ENCODE results near the gene MFGE8.

DNA sequence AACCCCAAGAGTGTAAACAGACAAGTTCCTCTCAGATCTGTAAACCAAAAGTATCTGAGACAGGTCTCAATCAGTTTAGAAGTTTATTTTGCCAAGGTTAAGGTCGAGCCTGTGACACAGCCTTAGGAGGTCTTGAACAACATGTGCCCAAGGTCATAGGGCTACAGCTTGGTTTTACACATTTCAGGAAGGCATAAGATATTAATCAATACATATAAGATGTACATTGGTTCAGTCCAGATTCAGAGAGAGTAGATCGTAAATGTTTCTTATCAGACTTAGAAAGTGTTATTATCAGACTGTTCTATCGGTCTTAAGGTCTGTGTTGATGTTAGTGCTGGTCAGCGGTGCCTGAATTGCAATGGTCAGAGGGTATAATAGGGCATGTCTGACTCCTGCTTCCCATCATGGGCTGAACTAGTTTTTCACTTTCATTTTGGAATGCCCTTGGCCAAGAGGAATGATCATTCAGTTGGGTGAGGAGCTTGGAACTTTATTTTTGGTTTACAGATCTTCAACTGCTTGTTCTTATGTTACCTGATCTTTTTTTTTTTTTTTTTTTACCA is 27.0 kb upstream of the MFGE8 start:
- TF ChIP-seq, protein P1, sequence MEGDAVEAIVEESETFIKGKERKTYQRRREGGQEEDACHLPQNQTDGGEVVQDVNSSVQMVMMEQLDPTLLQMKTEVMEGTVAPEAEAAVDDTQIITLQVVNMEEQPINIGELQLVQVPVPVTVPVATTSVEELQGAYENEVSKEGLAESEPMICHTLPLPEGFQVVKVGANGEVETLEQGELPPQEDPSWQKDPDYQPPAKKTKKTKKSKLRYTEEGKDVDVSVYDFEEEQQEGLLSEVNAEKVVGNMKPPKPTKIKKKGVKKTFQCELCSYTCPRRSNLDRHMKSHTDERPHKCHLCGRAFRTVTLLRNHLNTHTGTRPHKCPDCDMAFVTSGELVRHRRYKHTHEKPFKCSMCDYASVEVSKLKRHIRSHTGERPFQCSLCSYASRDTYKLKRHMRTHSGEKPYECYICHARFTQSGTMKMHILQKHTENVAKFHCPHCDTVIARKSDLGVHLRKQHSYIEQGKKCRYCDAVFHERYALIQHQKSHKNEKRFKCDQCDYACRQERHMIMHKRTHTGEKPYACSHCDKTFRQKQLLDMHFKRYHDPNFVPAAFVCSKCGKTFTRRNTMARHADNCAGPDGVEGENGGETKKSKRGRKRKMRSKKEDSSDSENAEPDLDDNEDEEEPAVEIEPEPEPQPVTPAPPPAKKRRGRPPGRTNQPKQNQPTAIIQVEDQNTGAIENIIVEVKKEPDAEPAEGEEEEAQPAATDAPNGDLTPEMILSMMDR (IDR thresholded peaks at IDR 0.05; ENCODE audit: insufficient read depth, low read length): no peak
- no peak for TF ChIP-seq POLR2AphosphoS5 (IDR thresholded peaks at IDR 0.05; ENCODE audit: low read depth)
- TF ChIP-seq, protein P2, sequence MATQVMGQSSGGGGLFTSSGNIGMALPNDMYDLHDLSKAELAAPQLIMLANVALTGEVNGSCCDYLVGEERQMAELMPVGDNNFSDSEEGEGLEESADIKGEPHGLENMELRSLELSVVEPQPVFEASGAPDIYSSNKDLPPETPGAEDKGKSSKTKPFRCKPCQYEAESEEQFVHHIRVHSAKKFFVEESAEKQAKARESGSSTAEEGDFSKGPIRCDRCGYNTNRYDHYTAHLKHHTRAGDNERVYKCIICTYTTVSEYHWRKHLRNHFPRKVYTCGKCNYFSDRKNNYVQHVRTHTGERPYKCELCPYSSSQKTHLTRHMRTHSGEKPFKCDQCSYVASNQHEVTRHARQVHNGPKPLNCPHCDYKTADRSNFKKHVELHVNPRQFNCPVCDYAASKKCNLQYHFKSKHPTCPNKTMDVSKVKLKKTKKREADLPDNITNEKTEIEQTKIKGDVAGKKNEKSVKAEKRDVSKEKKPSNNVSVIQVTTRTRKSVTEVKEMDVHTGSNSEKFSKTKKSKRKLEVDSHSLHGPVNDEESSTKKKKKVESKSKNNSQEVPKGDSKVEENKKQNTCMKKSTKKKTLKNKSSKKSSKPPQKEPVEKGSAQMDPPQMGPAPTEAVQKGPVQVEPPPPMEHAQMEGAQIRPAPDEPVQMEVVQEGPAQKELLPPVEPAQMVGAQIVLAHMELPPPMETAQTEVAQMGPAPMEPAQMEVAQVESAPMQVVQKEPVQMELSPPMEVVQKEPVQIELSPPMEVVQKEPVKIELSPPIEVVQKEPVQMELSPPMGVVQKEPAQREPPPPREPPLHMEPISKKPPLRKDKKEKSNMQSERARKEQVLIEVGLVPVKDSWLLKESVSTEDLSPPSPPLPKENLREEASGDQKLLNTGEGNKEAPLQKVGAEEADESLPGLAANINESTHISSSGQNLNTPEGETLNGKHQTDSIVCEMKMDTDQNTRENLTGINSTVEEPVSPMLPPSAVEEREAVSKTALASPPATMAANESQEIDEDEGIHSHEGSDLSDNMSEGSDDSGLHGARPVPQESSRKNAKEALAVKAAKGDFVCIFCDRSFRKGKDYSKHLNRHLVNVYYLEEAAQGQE (IDR thresholded peaks at IDR 0.05; ENCODE audit: insufficient replicate concordance, low read depth): no peak

Data from HL-60 (cell line).